Spinal cord (tissue), 10 donors: Measurements from ENCODE around the gene OR2V1. TPM values are rescaled to one million over a fixed set of nuclear protein-coding genes. Genes with fewer than 3 reads are reported as not detected.
"Not testable (repeated sequence)": the region's sequence is repeated elsewhere in the genome, so short reads cannot be mapped to it uniquely, and the experiment has no call there.

ENCODE experiments used
- DNase-seq, 6 donors: peaks; one replicate each; pipeline versions ENCODE4 v3.0.0 to v3.0.0-alpha.2; 2013 to 2015; ENCODE audit warnings: low spot score in 6 of 6, low read depth in 4 of 6
- H3K27ac ChIP-seq: one replicate; pipeline ENCODE4 v1.5.1; 2013; ENCODE audit warnings: low read depth, low read length, control low read depth
- H3K27me3 ChIP-seq: one replicate; pipeline ENCODE4 v1.6.1; 2013; ENCODE audit warnings: low read length; ENCODE audit not compliant: control insufficient read depth, insufficient read depth
- H3K36me3 ChIP-seq: one replicate; pipeline ENCODE4 v1.6.1; 2013; ENCODE audit warnings: low read length; ENCODE audit not compliant: control insufficient read depth, insufficient read depth
- H3K4me1 ChIP-seq: one replicate; pipeline ENCODE4 v1.6.1; 2013; ENCODE audit warnings: low read length; ENCODE audit not compliant: control insufficient read depth, insufficient read depth
- H3K4me3 ChIP-seq: one replicate; pipeline ENCODE4 v1.5.1; 2013; ENCODE audit warnings: low read depth, low read length, control low read depth
- H3K9me3 ChIP-seq: one replicate; pipeline ENCODE4 v1.6.1; 2013; ENCODE audit warnings: low read length; ENCODE audit not compliant: control insufficient read depth, insufficient read depth
- WGBS: methylation state at CpG from one replicate; pipeline ENCODE4 v1.1.5; 2013; ENCODE audit warnings: missing lambda C conversion rate; ENCODE audit not compliant: insufficient coverage; 5-methylcytosine and 5-hydroxymethylcytosine counted together
- polyA plus RNA-seq, 2 donors: library from polyadenylated mRNA; unstranded; fragments of 120-200 nt; gene quantifications; one replicate each; pipeline ENCODE4 v1.2.1, GENCODE V29; 2013; ENCODE audit not compliant: insufficient read length in 2 of 2
- total RNA-seq, 2 donors: library from RNA; depleted of rRNA in 1 of 2; stranded (reverse); fragments of 120-200 nt in 1 of 2; fragments of >200 nt in 1 of 2; gene quantifications; one replicate each; pipeline versions ENCODE4 v1.2.3 to v1.2.4, GENCODE V29; 2013 to 2014
- donor health status: healthy.

OR2V1 gene
- total and polyA plus RNA-seq, 4 donors: not detected

DNA sequence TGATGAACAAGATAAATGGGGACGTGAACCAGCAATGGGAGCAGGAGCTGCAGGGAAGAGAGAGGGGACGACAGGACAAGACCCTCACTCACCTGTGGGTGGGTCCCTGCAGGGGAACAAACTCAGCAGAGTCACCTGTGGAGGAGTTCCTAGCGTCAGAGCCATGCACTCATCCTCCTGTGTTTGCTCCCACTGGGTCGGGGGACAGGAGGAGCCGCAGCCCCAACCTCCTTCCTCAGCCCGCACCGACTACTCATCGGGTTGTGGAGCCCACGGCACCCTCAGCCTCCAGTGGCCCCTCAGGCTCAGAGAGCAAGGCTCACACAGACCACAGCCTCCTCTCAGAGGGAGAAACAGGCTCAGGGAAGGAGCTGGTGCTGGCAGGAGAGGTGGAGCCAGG is 888 bp downstream of the OR2V1 start:
- not testable (repeated sequence) for H3K9me3 ChIP-seq, H3K27me3 ChIP-seq, DNase-seq, H3K4me3 ChIP-seq, H3K27ac ChIP-seq, H3K4me1 ChIP-seq, H3K36me3 ChIP-seq
- WGBS: 76% methylated on average over 6 of the region's 9 CpGs

GRCh38 chr5:181129601-181130000 is 1.4 kb downstream of the OR2V1 start:
- peaks cover 3% of the 10 kb centered on the region for H3K27me3 ChIP-seq

GRCh38 chr5:181127907-181128626 is 2.9 kb downstream of the OR2V1 start:
- no peak for DNase-seq
- no peaks in the 10 kb centered on the region for H3K4me1 ChIP-seq
- peaks cover 3% of the 10 kb centered on the region for H3K27me3 ChIP-seq
- H3K9me3 ChIP-seq: no peaks in the 10 kb centered on the region
- no peaks in the 10 kb centered on the region for H3K36me3 ChIP-seq
- no peak overlapping the region for H3K27ac ChIP-seq
- H3K4me3 ChIP-seq: no peak overlapping the region
- 80% methylated on average over 15 of the region's 15 CpGs for WGBS

More at GRCh38 chr5:181129601-181130000, 1.4 kb downstream of the OR2V1 start:
- H3K36me3 ChIP-seq: no peaks in the 10 kb centered on the region
- no peak overlapping the region for H3K4me3 ChIP-seq
- no peaks in the 10 kb centered on the region for H3K9me3 ChIP-seq
- WGBS: 64% methylated on average over 3 of the region's 7 CpGs
- no peak overlapping the region for H3K27ac ChIP-seq
- DNase-seq: no peak
- H3K4me1 ChIP-seq: no peaks in the 10 kb centered on the region

- Histone ChIP-seq H3K27me3 (peaks cover 3% of the 10 kb centered on the region), H3K27ac (no peak overlapping the region), H3K4me3 (no peak overlapping the region), H3K9me3 (no peaks in the 10 kb centered on the region), H3K36me3 (no peaks in the 10 kb centered on the region), H3K4me1 (no peaks in the 10 kb centered on the region)
- DNase-seq: no peak
- WGBS: 90% methylated on average over 9 of the region's 10 CpGs
Measured at GRCh38 chr5:181127456-181127855, 3.5 kb downstream of the OR2V1 start.

GRCh38 chr5:181126841-181127240 is 4.1 kb downstream of the OR2V1 start:
- Histone ChIP-seq H3K4me1 (no peaks in the 10 kb centered on the region), H3K36me3 (no peaks in the 10 kb centered on the region), H3K4me3 (no peak overlapping the region), H3K27me3 (peaks cover 3% of the 10 kb centered on the region), H3K27ac (no peak overlapping the region), H3K9me3 (no peaks in the 10 kb centered on the region)
- DNase-seq: no peak
- WGBS: 84% methylated on average over 18 of the region's 18 CpGs

DNA sequence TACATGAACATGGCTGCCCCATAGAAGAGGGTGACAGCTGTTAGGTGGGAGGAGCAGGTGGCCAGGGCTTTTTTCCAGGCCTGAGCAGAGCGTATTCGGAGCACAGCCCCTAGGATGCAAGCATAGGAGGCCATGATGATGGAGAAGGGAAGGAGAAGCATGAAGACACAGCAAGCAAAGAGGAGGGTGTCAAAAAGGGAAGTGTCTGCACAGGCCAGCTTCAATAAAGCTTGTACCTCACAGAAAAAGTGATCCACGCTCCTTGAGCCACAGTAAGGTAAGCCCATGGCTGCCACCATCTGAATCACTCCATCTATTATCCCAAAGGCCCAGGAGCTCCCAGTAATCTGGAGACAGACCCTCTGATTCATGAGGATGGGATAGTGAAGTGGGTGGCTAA is 6.4 kb downstream of the OR2V1 start:
- WGBS: 93% methylated on average over 2 of the region's 3 CpGs
- H3K27ac ChIP-seq: no peak overlapping the region
- no peaks in the 10 kb centered on the region for H3K4me1 ChIP-seq
- H3K4me3 ChIP-seq: no peak overlapping the region
- H3K9me3 ChIP-seq: no peaks in the 10 kb centered on the region
- no peaks in the 10 kb centered on the region for H3K36me3 ChIP-seq
- DNase-seq: no peak
- no peaks in the 10 kb centered on the region for H3K27me3 ChIP-seq

- 66% methylated on average over 27 of the region's 28 CpGs for WGBS
- peaks cover 3% of the 10 kb centered on the region for H3K27me3 ChIP-seq
- H3K27ac ChIP-seq: no peak overlapping the region
- H3K4me3 ChIP-seq: no peak overlapping the region
- H3K4me1 ChIP-seq: no peaks in the 10 kb centered on the region
- H3K36me3 ChIP-seq: no peaks in the 10 kb centered on the region
- no peak for DNase-seq
- H3K9me3 ChIP-seq: no peaks in the 10 kb centered on the region
Measured at GRCh38 chr5:181121675-181122561, 9.1 kb downstream of the OR2V1 start.

- peaks cover 14% of the 10 kb centered on the region for H3K27me3 ChIP-seq
Measured at GRCh38 chr5:181120761-181121160, 10.2 kb downstream of the OR2V1 start.

GRCh38 chr5:181120306-181120705 is 10.7 kb downstream of the OR2V1 start:
- Histone ChIP-seq H3K27ac (no peak overlapping the region), H3K36me3 (no peaks in the 10 kb centered on the region), H3K4me1 (peaks cover under 1% of the 10 kb centered on the region), H3K9me3 (no peaks in the 10 kb centered on the region), H3K27me3 (peaks cover 17% of the 10 kb centered on the region), H3K4me3 (no peak overlapping the region)
- 100% methylated on average over 3 of the region's 4 CpGs for WGBS
- DNase-seq: no peak

More at GRCh38 chr5:181120761-181121160, 10.2 kb downstream of the OR2V1 start:
- Histone ChIP-seq H3K4me3 (no peak overlapping the region), H3K4me1 (no peaks in the 10 kb centered on the region), H3K27ac (no peak overlapping the region), H3K36me3 (no peaks in the 10 kb centered on the region), H3K9me3 (no peaks in the 10 kb centered on the region)
- DNase-seq: no peak
- 88% methylated on average over 5 of the region's 5 CpGs for WGBS
